A673 (cell line): ENCODE data around the gene POLD4. TPM values are rescaled to one million over a fixed set of nuclear protein-coding genes. Genes with fewer than 3 reads are reported as not detected.

Experiments used
- BruUV-seq: library from RNA; stranded (reverse); fragments of 400-500 nt; replicated peaks from 2 replicates; lab custom pipeline; 2021; lab: Mats Ljungman, UMichigan
- CTCF ChIA-PET: fragments of 300-600 bp; sonication (Branson Sonifier 250); formaldehyde crosslinking; loops from one replicate; lab custom pipeline; 2022; ENCODE audit warnings: antibody characterized with exemption; lab: Charles Lee
- POLR2A ChIA-PET: fragments of 300-600 bp; sonication (Branson Sonifier 250); formaldehyde crosslinking; loops from one replicate; lab custom pipeline; 2022; ENCODE audit warnings: antibody characterized with exemption; ENCODE audit not compliant: low non-redundant PET; lab: Charles Lee
- DNase-seq: peaks from one replicate; pipeline ENCODE4 v3.0.0-alpha.2; 2015; ENCODE audit warnings: low spot score
- H3K27ac ChIP-seq: fragments of 200-600 bp; sonication (generic); 2 replicates; pipeline ENCODE4 v1.5.1; 2016; ENCODE audit warnings: mixed run types, low read depth, mild to moderate bottlenecking, mixed read lengths, antibody characterized with exemption, low read length; ENCODE audit not compliant: poor library complexity, severe bottlenecking
- H3K27me3 ChIP-seq: fragments of 200-600 bp; sonication (generic); replicated peaks from 2 replicates; pipeline ENCODE4 v1.6.1; 2017; ENCODE audit warnings: mixed run types, low read depth, mild to moderate bottlenecking, mixed read lengths, antibody characterized with exemption, low read length; ENCODE audit not compliant: insufficient read depth, poor library complexity
- H3K36me3 ChIP-seq: fragments of 200-600 bp; sonication (generic); 2 replicates; pipeline ENCODE4 v1.6.1; 2016; ENCODE audit warnings: mixed run types, mild to moderate bottlenecking, mixed read lengths, antibody characterized with exemption, low read length; ENCODE audit not compliant: insufficient read depth, poor library complexity, severe bottlenecking
- H3K4me1 ChIP-seq: fragments of 200-600 bp; sonication (generic); 2 replicates; pipeline ENCODE4 v1.6.1; 2017; ENCODE audit warnings: mixed run types, mild to moderate bottlenecking, mixed read lengths, antibody characterized with exemption, low read length; ENCODE audit not compliant: insufficient read depth, poor library complexity, severe bottlenecking
- H3K4me3 ChIP-seq: fragments of 200-600 bp; sonication (generic); 2 replicates; pipeline ENCODE4 v1.5.1; 2016; ENCODE audit warnings: low read depth, mixed run types, mild to moderate bottlenecking, mixed read lengths, low read length; ENCODE audit not compliant: poor library complexity, severe bottlenecking
- H3K9me3 ChIP-seq: fragments of 200-600 bp; sonication (generic); 2 replicates; pipeline ENCODE4 v1.6.1; 2016; ENCODE audit warnings: mixed run types, low read depth, mild to moderate bottlenecking, mixed read lengths, antibody characterized with exemption, low read length; ENCODE audit not compliant: poor library complexity, severe bottlenecking
- CTCF ChIP-seq: fragments of 300-800, 200-600 bp; sonication (generic); conservative IDR thresholded peaks from 2 replicates; pipeline ENCODE4 v1.5.1; 2017; ENCODE audit warnings: low read depth, mild to moderate bottlenecking, antibody characterized with exemption, low read length, moderate library complexity, mixed read lengths
- EZH2 ChIP-seq: fragments of 200-600 bp; sonication (generic); IDR thresholded peaks from 2 replicates; pipeline ENCODE4 v1.6.1; 2017; ENCODE audit warnings: borderline replicate concordance, low read depth, mild to moderate bottlenecking, mixed read lengths, antibody characterized with exemption, low read length; ENCODE audit not compliant: poor library complexity, severe bottlenecking
- intact Hi-C: fragments of 100-400 bp; cut with micrococcal nuclease; formaldehyde crosslinking; loops from one replicate; pipeline ENCODE4 v1.10.0; 2022; ENCODE audit not compliant: unreplicated experiment
- total RNA-seq: library from RNA; stranded (reverse); gene quantifications from 2 replicates; pipeline ENCODE4 v1.2.3, GENCODE V29; 2021

The POLD4 gene
- total RNA-seq, 1 experiment from 2014 or later: 13.2 TPM

GRCh38 chr11:67369801-67370284 lies 16.5 kb upstream of the POLD4 start:
- Histone ChIP-seq H3K27ac (no peak overlapping the region), H3K4me3 (no peak overlapping the region), H3K9me3 (no peaks in the 10 kb centered on the region), H3K36me3 (no peaks in the 10 kb centered on the region), H3K4me1 (peaks cover 51% of the 10 kb centered on the region), H3K27me3 (no peaks in the 10 kb centered on the region)
- CTCF ChIA-PET: interaction anchor here (0.6 to 1.9 kb wide), 5 partner anchors 13 to 586 kb away, joined by 3 to 7 read pairs (median 4); no protein-coding TSS in a partner anchor
- intact Hi-C loops: no loop called here
- TF ChIP-seq EZH2 (no peak), CTCF (no peak)
- BruUV-seq: no TSS peak
- no peak for DNase-seq
- POLR2A ChIA-PET: interaction anchor here (0.6 kb wide), 3 partner anchors 12 to 353 kb away, joined by 8 to 14 read pairs (median 8); no protein-coding TSS in a partner anchor

GRCh38 chr11:67369275-67369674 lies 15.9 kb upstream of the POLD4 start:
- ChIA-PET CTCF (no interaction called here), POLR2A (interaction anchor here (0.6 kb wide), 2 partner anchors 13 to 353 kb away, joined by 8 read pairs; no protein-coding TSS in a partner anchor)
- no peak overlapping the region for H3K27ac ChIP-seq

GRCh38 chr11:67368621-67369020 lies 15.3 kb upstream of the POLD4 start:
- BruUV-seq: no TSS peak
- H3K27ac ChIP-seq: no peak overlapping the region
- POLR2A ChIA-PET: no interaction called here

More at GRCh38 chr11:67369275-67369674, 15.9 kb upstream of the POLD4 start:
- Histone ChIP-seq H3K36me3 (no peaks in the 10 kb centered on the region), H3K27me3 (no peaks in the 10 kb centered on the region), H3K4me1 (peaks cover 45% of the 10 kb centered on the region), H3K4me3 (no peak overlapping the region), H3K9me3 (no peaks in the 10 kb centered on the region)
- BruUV-seq: no TSS peak
- intact Hi-C loops: no loop called here
- DNase-seq: no peak
- TF ChIP-seq CTCF: no peak
- no peak for TF ChIP-seq EZH2

More at GRCh38 chr11:67368621-67369020, 15.3 kb upstream of the POLD4 start:
- Histone ChIP-seq H3K4me1 (peaks cover 38% of the 10 kb centered on the region), H3K4me3 (no peak overlapping the region), H3K27me3 (no peaks in the 10 kb centered on the region), H3K36me3 (no peaks in the 10 kb centered on the region), H3K9me3 (no peaks in the 10 kb centered on the region)
- DNase-seq: no peak
- intact Hi-C loops: no loop called here
- CTCF ChIA-PET: interaction anchor here (1.2 kb wide), 1 partner anchor 33 kb away, joined by 8 read pairs; no protein-coding TSS in a partner anchor
- TF ChIP-seq EZH2 (no peak), CTCF (no peak)
